WTC11 (cell line): ENCODE measurements around the gene RND2. TPM values are rescaled to one million over a fixed set of nuclear protein-coding genes. Genes with fewer than 3 reads are reported as not detected.

Experiments used
- ARID4B ChIP-seq: sonication (generic); formaldehyde crosslinking; IDR thresholded peaks from 2 replicates; pipeline ENCODE4 v1.8.0; 2023; ENCODE audit warnings: missing genetic modification reagents, mild to moderate bottlenecking, borderline replicate concordance
- CBFB ChIP-seq: sonication (generic); formaldehyde crosslinking; IDR thresholded peaks from 2 replicates; pipeline ENCODE4 v1.8.1; 2022; ENCODE audit warnings: mild to moderate bottlenecking, low read depth, missing genetic modification reagents
- CREB1 ChIP-seq: sonication (generic); formaldehyde crosslinking; IDR thresholded peaks from 2 replicates; pipeline ENCODE4 v1.8.0; 2023; ENCODE audit warnings: mild to moderate bottlenecking, missing genetic modification reagents
- ELF4 ChIP-seq: sonication (generic); formaldehyde crosslinking; IDR thresholded peaks from 2 replicates; pipeline ENCODE4 v1.8.1; 2022; ENCODE audit warnings: low read depth, mild to moderate bottlenecking, moderate library complexity, missing genetic modification reagents
- ETV6 ChIP-seq: sonication (generic); formaldehyde crosslinking; IDR thresholded peaks from 2 replicates; pipeline ENCODE4 v1.8.1; 2022; ENCODE audit warnings: mild to moderate bottlenecking, missing genetic modification reagents
- FOXK1 ChIP-seq: sonication (generic); formaldehyde crosslinking; IDR thresholded peaks from 2 replicates; pipeline ENCODE4 v1.8.0; 2022; ENCODE audit warnings: mild to moderate bottlenecking, moderate library complexity, missing genetic modification reagents
- FOXP1 ChIP-seq: sonication (generic); formaldehyde crosslinking; IDR thresholded peaks from 2 replicates; pipeline ENCODE4 v1.8.0; 2022; ENCODE audit warnings: missing genetic modification reagents, mild to moderate bottlenecking, moderate library complexity, borderline replicate concordance
- FOXP4 ChIP-seq: sonication (generic); formaldehyde crosslinking; IDR thresholded peaks from 2 replicates; pipeline ENCODE4 v1.8.0; 2022; ENCODE audit warnings: mild to moderate bottlenecking, missing genetic modification reagents
- JUN ChIP-seq: sonication (generic); formaldehyde crosslinking; IDR thresholded peaks from 2 replicates; pipeline ENCODE4 v1.8.0; 2023; ENCODE audit warnings: mild to moderate bottlenecking, missing genetic modification reagents
- KAT7 ChIP-seq: sonication (generic); formaldehyde crosslinking; IDR thresholded peaks from 2 replicates; pipeline ENCODE4 v1.8.1; 2023; ENCODE audit warnings: missing genetic modification reagents, mild to moderate bottlenecking, borderline replicate concordance
- MAX ChIP-seq: sonication (generic); formaldehyde crosslinking; IDR thresholded peaks from 2 replicates; pipeline ENCODE4 v1.8.0; 2022; ENCODE audit warnings: mild to moderate bottlenecking, missing genetic modification reagents
- NFE2L1 ChIP-seq: sonication (generic); formaldehyde crosslinking; IDR thresholded peaks from 2 replicates; pipeline ENCODE4 v1.8.1; 2023; ENCODE audit warnings: missing genetic modification reagents
- NR2C2 ChIP-seq: sonication (generic); formaldehyde crosslinking; IDR thresholded peaks from 2 replicates; pipeline ENCODE4 v1.8.0; 2022; ENCODE audit warnings: mild to moderate bottlenecking, missing genetic modification reagents
- SMAD3 ChIP-seq: sonication (generic); formaldehyde crosslinking; IDR thresholded peaks from 2 replicates; pipeline ENCODE4 v1.8.0; 2022; ENCODE audit warnings: missing genetic modification reagents, mild to moderate bottlenecking, borderline replicate concordance
- SMAD4 ChIP-seq: sonication (generic); formaldehyde crosslinking; IDR thresholded peaks from 2 replicates; pipeline ENCODE4 v1.8.0; 2022; ENCODE audit warnings: mild to moderate bottlenecking, missing genetic modification reagents
- SOX15 ChIP-seq: fragments of 250-450 bp; sonication (Bioruptor Pico); IDR thresholded peaks from 2 replicates; pipeline ENCODE4 v1.9.0; 2021; ENCODE audit warnings: mild to moderate bottlenecking
- TCF7 ChIP-seq: sonication (generic); formaldehyde crosslinking; IDR thresholded peaks from 2 replicates; pipeline ENCODE4 v1.8.0; 2022; ENCODE audit warnings: mild to moderate bottlenecking, low read depth, missing genetic modification reagents, moderate library complexity
- TEAD1 ChIP-seq: sonication (generic); formaldehyde crosslinking; IDR thresholded peaks from 2 replicates; pipeline ENCODE4 v1.8.0; 2022; ENCODE audit warnings: mild to moderate bottlenecking, missing genetic modification reagents
- TP53 ChIP-seq: sonication (generic); formaldehyde crosslinking; IDR thresholded peaks from 2 replicates; pipeline ENCODE4 v1.8.1; 2023; ENCODE audit warnings: mild to moderate bottlenecking, missing genetic modification reagents
- ZBTB21 ChIP-seq: sonication (generic); formaldehyde crosslinking; IDR thresholded peaks from 2 replicates; pipeline ENCODE4 v1.8.1; 2023; ENCODE audit warnings: mild to moderate bottlenecking, missing genetic modification reagents, borderline replicate concordance
- ZMAT4 ChIP-seq: fragments of 250-450 bp; sonication (Bioruptor Pico); IDR thresholded peaks from 2 replicates; pipeline ENCODE4 v1.9.0; 2021; ENCODE audit warnings: mild to moderate bottlenecking
- ZNF121 ChIP-seq: sonication (generic); formaldehyde crosslinking; IDR thresholded peaks from 2 replicates; pipeline ENCODE4 v1.8.0; 2023; ENCODE audit warnings: missing genetic modification reagents
- ZNF219 ChIP-seq: sonication (generic); formaldehyde crosslinking; IDR thresholded peaks from 2 replicates; pipeline ENCODE4 v1.8.0; 2023; ENCODE audit warnings: missing genetic modification reagents, mild to moderate bottlenecking, borderline replicate concordance
- total RNA-seq: library from RNA; stranded (reverse); gene quantifications from 3 replicates; pipeline ENCODE4 v1.2.3, GENCODE V29; 2021
- TF ChIP-seq, protein P1 (sequence below): sonication (generic); formaldehyde crosslinking; IDR thresholded peaks from 2 replicates; pipeline ENCODE4 v1.8.0; 2022; ENCODE audit warnings: mild to moderate bottlenecking, missing genetic modification reagents
- TF ChIP-seq, protein P2 (sequence below): sonication (generic); formaldehyde crosslinking; IDR thresholded peaks from 2 replicates; pipeline ENCODE4 v1.8.0; 2022; ENCODE audit warnings: missing genetic modification reagents

RND2 gene
- total RNA-seq, 1 experiment from 2014 or later: 50.2 TPM

GRCh38 chr17:43021741-43022512 is 3.1 kb upstream of the RND2 start, which contains the start of gene VAT1 (continued):
- TF ChIP-seq FOXP4 (peak; percentile 19), SOX15 (CRISPR knock-in tag) (no peak), ZNF219 (CRISPR knock-in tag) (0 out of 2 replicates have a peak, but pooled peaks have one; percentile 14), SMAD3 (CRISPR knock-in tag) (no peak), ELF4 (CRISPR knock-in tag) (no peak), TEAD1 (CRISPR knock-in tag) (0 out of 2 replicates have a peak, but pooled peaks have one; percentile 11), ETV6 (peak; percentile 77), CBFB (CRISPR knock-in tag) (no peak), TP53 (CRISPR knock-in tag) (0 out of 2 replicates have a peak, but pooled peaks have one; percentile 36), NR2C2 (CRISPR knock-in tag) (peak; percentile 43; the same call in 1 of the 2 replicates), ARID4B (CRISPR knock-in tag) (peak; percentile 72), FOXK1 (CRISPR knock-in tag) (peak; percentile 86), TCF7 (CRISPR knock-in tag) (no peak), ZBTB21 (no peak), ZNF121 (no peak), ZMAT4 (CRISPR knock-in tag) (no peak), JUN (0 out of 2 replicates have a peak, but pooled peaks have one; percentile 36), MAX (CRISPR knock-in tag) (peak; percentile 21; the same call in 1 of the 2 replicates), NFE2L1 (CRISPR knock-in tag) (no peak), KAT7 (CRISPR knock-in tag) (peak; percentile 86; the same call in 1 of the 2 replicates), CREB1 (CRISPR knock-in tag) (no peak), SMAD4 (0 out of 2 replicates have a peak, but pooled peaks have one; percentile 32), FOXP1 (peak; percentile 51; the same call in 1 of the 2 replicates)
- TF ChIP-seq, protein P1, sequence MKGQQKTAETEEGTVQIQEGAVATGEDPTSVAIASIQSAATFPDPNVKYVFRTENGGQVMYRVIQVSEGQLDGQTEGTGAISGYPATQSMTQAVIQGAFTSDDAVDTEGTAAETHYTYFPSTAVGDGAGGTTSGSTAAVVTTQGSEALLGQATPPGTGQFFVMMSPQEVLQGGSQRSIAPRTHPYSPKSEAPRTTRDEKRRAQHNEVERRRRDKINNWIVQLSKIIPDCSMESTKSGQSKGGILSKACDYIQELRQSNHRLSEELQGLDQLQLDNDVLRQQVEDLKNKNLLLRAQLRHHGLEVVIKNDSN: peak; percentile 7; the same call in 1 of the 2 replicates
- TF ChIP-seq, protein P2, sequence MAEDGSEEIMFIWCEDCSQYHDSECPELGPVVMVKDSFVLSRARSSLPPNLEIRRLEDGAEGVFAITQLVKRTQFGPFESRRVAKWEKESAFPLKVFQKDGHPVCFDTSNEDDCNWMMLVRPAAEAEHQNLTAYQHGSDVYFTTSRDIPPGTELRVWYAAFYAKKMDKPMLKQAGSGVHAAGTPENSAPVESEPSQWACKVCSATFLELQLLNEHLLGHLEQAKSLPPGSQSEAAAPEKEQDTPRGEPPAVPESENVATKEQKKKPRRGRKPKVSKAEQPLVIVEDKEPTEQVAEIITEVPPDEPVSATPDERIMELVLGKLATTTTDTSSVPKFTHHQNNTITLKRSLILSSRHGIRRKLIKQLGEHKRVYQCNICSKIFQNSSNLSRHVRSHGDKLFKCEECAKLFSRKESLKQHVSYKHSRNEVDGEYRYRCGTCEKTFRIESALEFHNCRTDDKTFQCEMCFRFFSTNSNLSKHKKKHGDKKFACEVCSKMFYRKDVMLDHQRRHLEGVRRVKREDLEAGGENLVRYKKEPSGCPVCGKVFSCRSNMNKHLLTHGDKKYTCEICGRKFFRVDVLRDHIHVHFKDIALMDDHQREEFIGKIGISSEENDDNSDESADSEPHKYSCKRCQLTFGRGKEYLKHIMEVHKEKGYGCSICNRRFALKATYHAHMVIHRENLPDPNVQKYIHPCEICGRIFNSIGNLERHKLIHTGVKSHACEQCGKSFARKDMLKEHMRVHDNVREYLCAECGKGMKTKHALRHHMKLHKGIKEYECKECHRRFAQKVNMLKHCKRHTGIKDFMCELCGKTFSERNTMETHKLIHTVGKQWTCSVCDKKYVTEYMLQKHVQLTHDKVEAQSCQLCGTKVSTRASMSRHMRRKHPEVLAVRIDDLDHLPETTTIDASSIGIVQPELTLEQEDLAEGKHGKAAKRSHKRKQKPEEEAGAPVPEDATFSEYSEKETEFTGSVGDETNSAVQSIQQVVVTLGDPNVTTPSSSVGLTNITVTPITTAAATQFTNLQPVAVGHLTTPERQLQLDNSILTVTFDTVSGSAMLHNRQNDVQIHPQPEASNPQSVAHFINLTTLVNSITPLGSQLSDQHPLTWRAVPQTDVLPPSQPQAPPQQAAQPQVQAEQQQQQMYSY: no peak
